NCI-H1930 (cell line): ENCODE results near the gene OLIG3.

Experiments used
- DNase-seq, 2 experiments: peaks; one replicate each; lab custom pipeline; 2025; lab: John Stamatoyannopoulos, UW

The OLIG3 gene

DNA sequence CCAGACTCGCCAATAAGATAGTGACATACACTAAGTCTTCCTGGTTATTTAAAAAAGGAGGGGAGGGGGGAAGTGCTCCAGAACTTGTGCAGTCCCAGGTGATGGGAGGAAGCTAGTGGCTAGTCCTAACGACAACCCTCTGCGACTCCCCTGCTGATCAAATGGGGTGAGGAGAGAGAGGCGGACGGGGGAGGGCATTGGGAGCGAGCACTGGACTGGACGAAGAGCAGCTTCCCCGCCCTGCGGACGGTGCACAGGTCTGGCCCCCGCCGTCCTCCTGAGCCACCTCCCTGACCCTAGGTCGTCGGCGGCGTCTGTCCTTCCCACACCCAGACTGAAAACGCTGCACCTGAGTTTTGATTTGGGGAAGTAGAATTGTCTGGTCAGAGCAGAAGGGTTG is 2.2 kb upstream of the OLIG3 start:
- no peak for DNase-seq

DNA sequence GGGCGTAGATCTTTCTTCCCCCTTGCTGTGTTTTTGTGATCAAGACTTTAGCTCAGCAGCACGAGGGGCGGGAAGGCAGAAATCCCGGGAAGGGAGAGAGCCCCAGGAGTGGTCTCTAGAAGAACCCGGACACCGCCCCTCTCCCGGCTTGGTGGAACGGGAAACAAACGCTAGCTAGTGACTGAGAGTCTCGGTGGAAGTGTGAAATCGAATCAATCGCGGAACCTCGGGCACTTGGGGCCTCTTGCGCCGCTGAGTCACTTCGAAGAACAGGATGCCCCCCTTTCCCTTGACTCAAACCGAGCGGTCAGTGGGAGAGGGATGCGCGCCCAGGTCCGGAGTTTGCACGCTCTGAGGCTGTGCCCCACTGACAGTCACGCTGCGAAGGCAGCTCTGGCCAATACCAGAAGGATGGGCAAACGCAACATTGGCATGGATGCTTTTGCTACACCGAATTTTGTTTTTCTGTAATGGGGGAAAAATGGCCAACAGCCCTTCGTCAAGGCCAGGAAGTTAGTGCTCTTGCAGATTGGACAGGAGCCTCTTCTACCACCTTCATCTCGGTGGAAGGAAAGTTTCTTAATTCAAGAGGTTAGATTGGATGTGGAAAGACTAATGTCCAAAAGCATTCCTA is 1.6 kb upstream of the OLIG3 start:
- DNase-seq: no peak

DNA sequence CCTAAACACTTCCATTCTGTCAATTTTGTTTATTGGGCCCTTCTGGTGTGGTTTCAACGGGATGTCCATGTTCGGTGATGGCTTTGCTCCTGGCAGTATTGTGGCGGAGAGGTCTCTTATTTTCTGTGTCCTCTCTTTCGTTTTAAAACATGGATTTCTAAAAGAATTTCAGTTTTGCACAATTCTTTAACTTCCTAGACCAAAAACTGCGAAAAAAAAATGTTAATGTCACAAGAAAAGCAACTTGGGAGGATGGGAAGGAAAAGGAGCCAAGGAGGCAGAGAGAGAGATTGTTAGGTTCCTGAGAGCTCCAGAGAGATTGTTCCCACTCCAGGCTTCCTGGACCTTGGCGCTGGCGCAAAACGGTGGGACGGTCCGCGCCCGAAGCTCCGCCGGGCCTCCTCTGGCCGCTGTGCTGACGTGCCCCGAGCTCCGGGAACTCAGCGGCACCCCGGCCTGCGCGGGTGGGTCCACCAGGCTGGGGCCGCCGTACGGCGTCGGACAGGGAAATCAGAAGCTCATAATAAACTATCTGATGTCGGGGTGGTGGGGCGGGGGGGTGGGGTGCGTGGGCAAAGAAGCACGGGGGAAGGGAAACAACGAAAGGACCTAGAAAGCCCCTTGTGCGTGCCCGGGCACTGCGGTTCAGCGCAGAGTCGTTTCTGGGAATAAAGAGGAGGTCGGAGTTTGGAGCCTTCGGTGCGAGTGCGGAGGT is 951 bp upstream of the OLIG3 start:
- DNase-seq: no peak

DNA sequence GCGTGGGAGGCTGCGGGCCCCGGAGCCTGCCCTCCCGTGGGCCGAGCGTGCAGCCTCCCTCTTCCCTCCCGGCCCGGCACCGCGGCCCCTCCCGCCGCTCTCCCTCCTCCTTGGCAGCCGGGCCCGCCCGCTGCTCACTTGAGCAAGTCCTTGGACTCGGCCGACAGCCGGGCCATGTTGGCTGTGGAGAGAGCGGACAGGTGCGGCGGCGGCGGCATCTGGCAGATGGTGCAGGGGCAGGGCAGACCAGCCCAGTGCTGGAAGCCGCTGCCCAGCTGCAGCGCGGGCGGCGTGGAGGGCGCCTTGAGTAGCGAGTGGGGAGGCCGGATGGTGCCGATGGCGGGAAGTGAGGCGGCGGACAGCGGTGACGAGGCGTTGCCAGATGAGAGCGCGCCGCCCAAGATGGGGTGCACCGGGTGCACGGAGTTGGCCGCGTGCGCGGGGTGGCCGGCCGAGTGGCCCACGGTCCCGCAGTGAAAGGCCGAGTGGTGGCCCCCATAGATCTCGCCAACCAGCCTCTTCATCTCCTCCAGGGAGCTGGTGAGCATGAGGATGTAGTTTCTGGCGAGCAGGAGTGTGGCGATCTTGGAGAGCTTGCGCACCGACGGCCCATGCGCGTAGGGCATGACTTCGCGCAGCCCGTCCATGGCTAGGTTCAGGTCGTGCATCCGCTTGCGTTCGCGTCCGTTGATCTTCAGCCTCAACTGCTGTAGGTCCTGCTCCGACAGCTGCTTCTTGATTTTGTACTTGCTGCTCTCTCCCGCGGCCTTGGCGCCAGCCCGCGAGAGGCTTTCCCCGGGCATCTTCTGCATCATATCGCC is 766 bp downstream of the OLIG3 start:
- no peak for DNase-seq

DNA sequence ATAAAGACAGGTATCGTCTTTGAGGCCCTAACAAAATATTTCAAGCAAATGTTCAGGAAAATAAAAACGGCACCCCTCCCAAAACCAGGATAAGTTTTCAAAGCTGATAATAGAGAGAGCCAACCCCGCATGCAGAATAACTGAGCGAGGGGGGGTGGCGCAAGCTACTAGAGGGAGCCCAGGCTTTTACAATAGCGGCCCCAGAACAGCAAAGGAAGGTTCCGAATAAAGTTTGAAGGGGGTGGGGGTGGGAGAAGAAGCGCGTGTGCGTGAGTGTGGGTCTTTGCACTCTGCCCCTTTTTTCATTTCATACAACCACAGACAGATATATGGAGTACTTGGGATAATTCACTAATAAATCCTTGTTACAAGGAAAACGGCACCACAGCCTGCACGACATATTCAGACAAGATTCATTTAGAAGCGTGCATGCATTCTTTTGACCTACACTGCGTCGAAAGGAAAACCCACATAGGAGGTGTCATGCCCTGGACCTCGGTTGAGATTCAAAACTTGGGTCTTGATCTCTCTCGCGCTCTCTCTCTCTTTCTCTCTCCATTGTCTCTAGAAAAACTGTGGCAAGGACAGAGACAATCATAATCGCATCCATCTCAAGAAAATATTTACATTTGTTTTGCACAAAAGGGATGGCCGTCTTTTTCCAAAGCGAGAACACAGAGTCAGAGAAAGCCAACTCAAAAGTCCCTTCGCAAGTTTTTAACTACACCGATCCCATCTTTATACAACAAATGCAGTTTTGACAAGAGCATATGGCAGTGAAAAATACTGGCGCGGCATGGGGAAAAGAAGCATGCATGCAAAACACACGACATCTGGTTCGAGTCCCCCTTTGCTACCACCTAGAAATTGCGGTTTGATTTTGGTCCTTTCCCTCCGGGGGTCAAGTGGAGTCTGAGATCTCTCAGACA is 1.6 kb downstream of the OLIG3 start:
- DNase-seq: no peak

DNA sequence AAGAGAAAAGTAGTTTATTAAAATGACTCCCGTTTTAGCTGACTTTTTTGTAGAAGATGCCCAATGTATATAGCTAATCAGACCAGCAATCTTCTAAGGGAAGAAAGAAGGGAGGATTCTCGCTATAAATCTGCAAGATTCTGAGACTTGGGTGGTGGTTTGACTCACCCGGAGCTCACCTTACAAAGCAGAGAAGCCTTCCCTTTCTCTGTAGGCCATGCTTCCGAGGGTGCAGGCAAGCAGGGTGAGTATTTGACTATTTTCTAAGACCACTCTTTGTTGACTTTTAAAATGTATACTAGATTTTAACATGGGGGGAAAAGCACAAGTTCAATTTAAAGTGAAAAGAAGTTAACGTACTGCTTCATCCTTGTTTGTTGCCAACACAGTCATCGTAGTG is 2.7 kb downstream of the OLIG3 start:
- no peak for DNase-seq

DNA sequence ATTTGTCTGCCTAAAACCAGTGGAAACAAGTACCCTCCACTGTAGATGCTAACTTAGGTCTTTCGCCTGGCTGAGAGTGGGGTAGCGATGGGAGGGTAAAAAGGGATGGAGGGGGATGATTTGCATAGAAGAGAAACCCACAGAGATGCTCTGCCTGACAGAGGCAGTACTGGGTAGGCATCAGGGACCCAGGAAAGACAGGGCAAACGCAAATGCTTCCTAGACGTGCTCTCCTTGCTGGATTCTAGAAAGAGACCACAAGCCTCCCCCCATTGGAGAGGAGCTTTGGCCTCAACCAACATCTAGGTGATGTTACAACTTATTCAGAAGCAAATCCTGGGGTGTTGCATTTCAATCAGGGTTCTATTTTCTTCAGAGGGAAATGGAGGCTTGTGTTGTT is 3.2 kb downstream of the OLIG3 start:
- DNase-seq: no peak

DNA sequence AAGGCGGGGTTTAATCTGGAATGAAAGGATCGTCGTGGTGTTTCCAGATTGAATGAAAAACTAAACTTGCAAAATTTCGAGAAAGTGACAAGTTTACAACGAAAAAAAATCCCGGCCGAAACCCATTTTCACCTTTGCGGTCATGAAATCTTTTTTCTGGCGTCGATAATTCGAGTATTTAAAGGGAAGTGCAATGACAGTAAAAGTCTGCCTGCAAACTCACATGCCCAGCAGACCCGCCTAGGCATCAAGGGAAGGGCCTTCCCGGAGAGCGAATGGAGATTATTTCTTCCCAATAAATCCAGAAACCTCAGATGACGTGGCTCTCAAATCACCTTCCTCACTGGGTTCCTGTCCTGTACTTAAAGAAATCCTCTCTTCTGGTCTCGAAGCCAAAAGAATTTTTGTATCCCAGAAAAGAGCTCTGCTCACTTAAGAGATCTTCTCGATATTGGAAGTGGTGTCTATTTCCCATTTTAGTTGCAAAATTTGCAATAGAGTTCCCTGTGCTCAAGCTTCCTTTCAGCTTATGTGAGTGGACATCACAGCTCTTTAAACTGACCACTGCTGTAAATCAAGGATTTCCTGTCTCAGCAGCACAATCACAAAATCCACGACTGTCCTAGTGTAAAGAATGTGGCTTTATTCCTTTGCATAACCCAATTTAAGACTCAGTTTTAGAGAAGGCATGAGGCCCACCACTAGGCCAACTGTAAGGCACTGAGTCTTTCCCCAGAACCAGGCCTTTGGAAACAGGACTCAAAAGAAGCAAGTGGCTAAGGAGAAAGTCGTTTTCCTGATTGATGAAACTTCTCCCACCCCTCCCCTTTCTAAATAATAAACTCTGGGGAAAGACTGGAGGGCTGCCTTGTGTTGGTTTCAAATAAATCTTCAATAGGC is 3.9 kb downstream of the OLIG3 start:
- no peak for DNase-seq

DNA sequence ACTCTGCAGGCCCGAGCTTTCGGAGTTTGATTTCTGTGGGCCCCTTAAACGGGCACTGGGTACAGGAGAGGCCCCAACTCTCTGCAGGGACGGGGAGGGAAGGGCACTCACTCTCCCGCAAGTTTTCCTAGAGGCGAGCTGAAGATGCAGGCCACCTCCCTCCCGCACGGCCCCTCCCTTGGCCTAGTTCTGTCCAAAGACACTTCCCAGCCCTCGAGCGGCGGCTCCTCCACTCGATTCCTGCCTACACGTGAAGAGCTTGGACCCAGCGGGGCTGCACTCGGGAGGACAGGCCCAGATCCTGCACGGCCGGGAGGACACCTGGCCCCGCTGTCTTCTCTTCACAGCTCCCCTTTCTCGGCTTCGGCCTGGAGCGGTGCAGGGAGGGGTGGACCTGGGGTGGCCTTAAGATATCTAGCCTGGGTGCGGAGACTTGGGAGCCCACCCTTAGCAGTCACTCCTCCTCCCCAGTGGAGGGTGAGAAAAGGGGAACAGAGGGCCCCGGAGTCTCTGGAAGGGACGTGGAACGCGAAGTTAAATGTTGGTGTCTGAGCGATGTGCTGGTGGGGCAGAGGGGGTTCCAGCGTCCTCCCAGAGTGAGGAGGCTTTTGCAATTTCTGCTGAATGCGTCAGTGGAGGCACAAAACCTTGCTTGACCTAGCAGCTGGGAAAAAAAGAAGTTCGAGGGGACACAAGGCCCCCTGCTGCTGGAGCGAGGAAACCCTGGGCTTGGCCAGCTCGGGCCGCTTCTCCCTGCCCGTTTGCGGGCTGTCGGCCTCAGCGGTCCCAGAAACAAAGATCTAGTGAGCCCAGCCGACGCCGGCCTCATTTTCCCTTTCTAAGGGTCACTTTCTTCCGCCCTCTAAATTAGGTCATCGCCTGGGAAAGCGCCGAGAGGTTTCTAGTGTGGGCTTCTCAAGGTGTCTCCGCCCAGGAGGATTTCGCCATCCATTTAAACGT is 4.9 kb downstream of the OLIG3 start:
- no peak for DNase-seq

DNA sequence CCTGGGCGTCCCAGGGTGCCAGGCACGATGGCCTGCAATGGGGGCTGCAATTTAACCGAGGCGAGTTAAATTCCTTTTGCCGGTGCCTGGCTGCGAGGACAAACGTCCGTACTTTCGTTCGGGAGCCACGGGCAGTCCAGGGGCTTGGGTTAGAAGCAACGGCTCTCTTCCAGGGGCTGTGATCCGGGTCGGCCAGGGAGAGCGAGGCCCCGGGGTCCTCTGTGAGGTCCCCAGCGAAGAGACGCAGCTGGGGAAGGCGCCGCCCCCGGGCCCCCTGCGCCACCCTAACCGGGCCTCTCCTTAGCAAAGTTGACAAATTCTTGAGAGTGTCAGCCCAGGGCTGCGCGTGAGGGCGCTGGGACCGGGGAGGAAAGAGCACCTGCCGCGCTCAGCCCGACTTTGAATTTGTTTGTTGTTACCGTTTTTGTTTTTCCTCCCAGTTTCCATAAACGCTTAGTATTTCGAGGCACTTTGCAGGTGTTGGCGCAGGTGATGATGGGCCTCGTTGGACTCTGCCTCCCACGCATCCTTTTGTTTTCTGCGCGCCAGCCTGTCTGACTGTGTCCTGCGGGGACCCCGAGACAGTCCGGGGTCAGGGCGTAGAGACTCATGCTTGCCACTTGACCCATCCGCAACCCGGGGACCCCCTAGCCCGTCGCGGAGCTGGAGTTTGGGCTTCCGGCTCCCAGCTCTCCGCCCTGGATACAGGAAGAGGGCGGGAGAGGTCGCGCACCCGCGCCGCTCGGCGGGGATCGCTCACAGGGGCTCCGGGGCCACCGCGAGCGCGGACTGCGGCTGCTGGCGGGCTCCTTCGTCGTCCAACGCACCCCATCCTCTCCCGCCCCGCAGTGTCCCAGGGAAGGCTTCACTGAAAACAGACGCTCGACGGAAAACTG is 5.8 kb downstream of the OLIG3 start:
- DNase-seq: no peak

DNA sequence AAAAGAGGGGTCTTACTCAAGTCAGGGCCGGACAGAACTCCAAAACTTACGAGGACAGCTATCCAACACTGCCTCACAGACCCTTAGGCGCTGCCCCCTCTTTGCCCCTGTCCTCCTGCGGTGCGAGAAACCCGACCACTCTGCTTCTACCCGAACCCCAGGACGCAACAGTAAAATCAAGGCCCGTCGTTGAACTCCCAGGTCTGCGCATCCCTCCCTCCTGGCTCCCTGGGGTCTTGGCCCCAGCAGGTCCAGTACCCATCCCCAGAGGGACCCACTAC is 6.4 kb downstream of the OLIG3 start:
- no peak for DNase-seq

DNA sequence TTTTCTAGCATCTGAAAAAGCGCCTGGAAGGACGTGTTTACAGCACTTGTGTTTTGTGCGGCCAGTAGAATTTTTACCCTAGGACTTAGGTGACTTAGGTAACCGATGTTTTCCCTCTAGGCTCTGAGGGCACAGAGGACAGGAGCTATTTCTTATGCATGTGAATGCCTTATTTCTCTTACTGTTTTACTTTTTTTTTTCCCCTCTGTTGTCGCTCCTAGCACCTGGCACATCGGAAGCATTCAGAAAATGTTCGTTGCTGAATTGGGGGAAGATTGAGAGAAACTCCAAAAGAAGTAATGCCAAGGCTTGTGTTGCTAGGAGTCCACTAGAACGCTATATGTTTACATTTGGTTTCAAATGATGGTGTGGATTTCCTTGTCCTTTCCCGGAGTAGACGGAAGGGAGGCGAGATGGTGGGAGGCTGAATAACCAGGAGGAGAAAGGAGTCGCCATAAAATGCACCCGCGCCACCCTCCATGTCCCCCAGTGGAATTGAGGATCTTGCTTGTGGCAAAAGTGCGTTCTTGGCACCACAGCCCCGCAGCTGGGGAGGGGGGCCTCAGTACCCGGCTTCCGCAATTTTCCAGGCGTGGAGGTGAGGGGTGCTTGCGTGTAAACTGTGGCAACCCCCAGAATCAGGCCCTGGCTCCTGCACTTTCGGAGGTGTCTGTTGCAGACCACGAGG is 6.9 kb downstream of the OLIG3 start:
- DNase-seq: no peak

DNA sequence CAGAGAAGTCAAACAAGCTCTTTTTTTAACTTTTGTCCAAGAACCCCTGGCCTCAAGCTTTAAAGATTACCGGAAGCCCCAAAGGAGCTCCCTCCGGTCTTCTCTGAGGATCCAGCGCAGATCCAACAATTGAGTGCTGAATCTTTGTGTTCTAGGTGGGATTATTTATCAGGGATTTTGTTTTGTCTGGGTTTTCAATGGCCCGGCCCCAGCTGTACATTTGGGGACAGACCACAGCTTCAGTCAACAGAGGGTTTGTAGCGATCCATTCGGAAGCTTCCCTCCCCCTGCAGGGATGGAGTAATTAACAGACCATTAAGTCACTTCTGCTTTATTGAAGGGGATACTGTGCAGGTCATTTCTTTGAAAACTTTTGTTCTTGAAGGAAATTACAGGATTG is 7.8 kb downstream of the OLIG3 start:
- DNase-seq: no peak

DNA sequence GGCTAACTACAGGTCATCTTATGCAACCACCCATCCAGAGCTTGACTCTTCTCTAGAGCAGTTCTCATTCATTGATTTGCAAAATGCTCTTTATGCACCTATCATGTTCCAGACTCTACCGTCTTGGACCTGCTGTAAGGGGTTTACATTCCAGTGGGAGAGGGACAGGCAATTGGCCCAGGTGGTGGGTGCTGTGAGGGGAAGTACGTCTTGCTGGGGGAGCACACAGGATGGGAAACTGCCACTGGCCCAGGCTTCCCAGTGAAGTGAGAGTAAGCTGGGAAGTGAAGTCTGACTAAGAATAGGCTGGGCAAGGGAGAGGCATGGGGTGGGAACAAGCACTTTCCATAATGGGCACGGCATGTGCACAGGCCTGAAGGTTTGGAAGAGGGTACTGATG is 13.8 kb downstream of the OLIG3 start:
- DNase-seq: no peak

DNA sequence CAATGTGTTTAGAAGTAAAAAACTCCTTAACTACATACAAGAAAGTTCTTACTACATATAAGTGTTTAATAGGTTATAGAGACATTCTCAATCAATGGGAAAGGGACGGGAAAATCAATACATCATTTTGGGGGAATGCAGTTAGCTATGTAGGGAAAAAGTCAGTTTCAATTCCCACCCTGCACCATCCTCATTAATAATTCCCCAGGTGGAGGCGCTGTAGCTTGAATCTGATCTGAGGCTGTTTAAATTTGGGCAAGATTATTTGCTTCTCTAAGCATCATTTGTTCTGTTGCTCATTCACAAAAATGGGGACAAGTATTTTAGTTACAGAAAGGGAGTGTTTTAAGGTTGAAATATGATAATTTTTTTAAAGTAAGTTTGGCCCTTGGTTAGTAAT is 19.1 kb downstream of the OLIG3 start:
- no peak for DNase-seq

DNA sequence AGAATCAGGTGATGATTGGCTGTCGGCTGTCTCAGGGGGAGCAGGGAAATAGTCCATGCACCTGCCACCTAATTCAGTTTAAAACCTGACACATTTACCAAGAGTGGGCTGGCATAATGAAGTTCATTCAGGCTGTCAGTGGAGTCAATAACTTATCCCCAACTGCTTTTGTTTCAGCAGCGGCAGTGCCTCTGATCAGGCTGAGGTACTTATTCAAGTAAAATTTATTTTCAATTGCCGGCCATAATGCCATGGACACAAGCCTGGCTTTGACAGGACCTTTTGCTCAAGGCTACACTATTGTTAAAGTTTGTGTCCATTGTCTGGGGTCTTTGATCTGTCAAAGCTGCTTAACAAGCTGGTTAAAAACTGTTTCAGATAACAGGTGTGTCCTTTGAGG is 20.6 kb downstream of the OLIG3 start:
- DNase-seq: peak; percentile 65 to 67

DNA sequence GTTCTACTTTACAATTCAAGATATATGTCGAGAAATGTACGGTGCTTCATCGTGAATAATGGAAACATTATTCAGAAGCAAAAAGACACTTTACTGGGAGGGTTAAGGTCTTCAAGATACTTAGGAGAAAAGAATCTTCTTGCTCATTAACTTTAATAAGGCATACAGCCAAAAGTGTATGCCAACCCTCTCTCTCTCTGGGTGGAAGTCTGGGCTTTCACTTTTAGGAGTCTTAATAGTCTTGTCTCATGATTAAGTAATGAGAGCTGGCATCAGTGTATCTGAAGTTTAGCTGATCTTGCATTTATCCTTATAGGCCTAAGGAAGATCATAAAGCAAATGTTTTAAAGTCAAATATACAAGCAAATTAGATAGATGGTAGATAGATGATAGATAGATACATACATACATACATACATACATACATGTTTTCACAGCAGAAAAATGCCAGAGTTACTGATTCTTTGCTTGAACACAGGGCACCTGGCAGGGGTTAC is 21.5 kb downstream of the OLIG3 start:
- DNase-seq: no peak

DNA sequence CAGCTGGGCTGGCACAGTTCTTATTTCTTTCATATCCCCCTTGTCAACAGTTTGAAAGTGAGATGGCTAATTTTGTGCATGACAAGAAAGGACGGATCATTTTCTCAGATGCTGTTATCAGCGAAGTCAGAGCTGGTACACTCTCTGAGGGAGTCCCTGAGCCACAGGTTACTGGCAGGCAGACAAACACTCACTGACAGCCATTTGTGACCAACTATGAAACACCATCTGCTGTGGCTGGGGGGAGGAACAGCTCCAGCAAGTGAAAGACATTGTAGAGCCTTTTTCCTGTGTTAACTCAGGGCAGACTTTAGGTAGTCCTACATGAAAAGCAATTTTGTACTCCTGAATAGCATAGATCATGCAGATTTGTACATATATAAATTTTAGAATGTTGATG is 22.2 kb downstream of the OLIG3 start:
- DNase-seq: no peak
